NCI-H2227 (cell line): ENCODE measurements around the gene DENND5B.
"Not testable (repeated sequence)": the region's sequence is repeated elsewhere in the genome, so short reads cannot be mapped to it uniquely, and the experiment has no call there.

Experiments
- DNase-seq: peaks from one replicate; lab custom pipeline; 2025; ENCODE audit not compliant: unreplicated experiment; lab: John Stamatoyannopoulos, UW

DENND5B gene

DNA sequence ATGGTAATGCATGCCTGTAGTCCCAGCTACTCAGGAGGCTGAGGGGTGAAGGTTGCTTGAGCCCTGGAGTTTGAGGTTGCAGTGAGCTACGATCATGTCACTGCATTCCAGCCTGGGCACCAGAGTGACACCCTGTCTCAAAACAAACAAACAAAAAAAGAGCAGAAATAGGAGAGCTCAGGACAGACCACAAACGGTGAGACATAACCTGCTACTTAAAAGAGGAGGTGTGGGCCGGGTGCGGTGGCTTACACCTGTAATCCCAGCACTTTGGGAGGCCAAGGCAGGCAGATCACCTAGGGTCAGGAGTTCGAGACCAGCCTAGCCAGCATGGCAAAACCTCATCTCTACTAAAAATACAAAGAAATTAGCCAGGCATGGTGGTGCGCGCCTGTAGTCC, 115.3 kb downstream of the DENND5B start:
- not testable (repeated sequence) for DNase-seq

GRCh38 chr12:31474751-31475150, 116.2 kb downstream of the DENND5B start:
- no peak for DNase-seq

DNA sequence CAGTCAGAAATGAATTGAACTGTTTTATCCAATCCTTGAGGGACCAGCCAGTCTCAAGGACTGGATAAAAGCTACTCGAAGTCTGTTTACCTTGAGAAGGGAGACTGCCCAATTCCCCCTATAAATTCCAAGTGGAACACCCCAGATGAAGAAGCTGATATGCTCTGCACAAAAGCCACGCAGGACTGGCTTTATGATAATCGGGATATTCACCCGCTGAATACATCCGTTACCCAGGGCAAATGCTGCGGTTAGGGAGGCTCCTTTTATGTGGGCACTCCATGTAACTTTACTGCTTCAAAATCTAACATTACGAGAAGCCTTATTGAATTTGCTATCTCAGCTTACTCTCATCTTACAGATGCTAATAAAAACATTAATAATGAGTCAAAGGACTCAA, 119.1 kb downstream of the DENND5B start:
- DNase-seq: no peak

DNA sequence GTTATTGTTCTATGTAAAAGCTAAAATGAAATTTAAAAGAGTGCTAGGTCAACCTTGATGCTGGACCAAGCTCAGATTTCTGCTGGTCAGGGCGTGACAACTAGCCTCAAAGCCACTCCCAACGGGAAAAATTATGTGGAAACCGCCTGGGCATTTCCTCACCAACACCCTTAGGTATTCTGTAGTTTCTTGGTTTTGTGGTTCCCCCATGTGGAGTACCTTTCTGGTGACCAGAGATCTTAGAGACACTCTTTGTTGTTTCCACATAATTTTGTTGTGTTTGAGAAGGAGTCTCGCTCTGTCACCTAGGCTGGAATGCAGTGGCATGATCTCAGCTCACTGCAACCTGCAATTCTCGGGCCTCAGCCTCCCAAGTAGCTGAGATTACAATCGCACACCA, 119.9 kb downstream of the DENND5B start:
- DNase-seq: no peak

DNA sequence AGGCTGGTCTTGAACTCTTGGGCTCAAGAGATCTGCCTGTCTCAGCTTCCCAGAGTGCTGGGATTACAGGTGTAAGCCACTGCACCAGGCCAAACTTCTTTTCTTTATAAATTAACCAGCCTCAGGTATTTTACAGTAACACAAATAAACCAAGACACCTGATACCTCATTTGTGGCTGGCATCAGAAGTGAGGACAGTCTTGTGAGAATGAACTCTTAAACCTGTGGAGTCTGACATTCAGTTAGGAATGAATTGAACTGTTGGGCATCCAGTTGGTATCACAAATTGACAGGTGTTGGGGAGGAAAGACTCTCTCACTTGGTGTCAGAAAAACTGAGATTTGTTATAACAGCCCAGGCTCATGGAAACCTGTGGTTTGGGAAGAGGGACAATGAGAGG, 120.5 kb downstream of the DENND5B start:
- DNase-seq: no peak

GRCh38 chr12:31466768-31467167, 124.2 kb downstream of the DENND5B start:
- DNase-seq: no peak

DNA sequence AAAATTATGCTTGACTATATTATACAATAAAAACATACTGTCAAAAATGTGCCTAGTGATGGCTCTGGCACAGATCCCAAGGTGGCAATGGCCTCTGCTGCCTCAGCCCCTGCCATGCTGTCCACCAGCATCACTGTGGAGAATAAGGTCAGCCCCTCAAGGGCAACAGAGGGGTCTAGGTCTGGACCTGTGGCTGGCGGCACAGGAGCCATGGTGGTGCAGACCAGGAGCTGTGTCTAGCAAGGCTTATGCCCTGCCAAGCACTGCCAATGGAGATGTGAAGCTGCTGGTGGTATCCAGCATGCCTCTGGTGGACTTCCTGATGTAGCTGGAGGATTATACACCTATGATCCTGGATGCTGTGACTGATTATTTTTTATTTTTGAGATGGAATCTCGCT, 125.9 kb downstream of the DENND5B start:
- DNase-seq: no peak

GRCh38 chr12:31460024-31460423, 130.9 kb downstream of the DENND5B start:
- no peak for DNase-seq

GRCh38 chr12:31456562-31456961, 134.4 kb downstream of the DENND5B start:
- DNase-seq: no peak

- no peak for DNase-seq
These were observed 146.2 kb downstream of the DENND5B start for GRCh38 chr12:31444736-31445135.

DNA sequence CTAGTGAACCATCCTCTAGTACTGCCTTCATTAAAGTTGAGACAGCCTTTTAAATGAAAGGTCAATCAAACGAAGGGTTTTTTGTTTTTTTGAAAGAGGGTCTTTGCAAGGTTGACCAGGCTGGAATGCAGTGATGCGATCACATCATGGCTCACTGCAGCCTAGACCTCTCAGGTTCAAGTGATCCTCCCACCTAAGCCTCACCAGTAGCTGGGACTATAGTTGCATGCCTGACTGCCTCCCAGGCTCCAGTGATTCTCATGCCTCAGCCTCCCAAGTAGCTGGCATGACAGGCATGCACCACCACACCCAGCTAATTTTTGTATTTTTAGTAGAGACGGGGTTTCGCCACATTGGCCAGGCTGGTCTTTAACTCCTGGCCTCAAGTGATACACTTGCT, 150.3 kb downstream of the DENND5B start:
- DNase-seq: no peak

DNA sequence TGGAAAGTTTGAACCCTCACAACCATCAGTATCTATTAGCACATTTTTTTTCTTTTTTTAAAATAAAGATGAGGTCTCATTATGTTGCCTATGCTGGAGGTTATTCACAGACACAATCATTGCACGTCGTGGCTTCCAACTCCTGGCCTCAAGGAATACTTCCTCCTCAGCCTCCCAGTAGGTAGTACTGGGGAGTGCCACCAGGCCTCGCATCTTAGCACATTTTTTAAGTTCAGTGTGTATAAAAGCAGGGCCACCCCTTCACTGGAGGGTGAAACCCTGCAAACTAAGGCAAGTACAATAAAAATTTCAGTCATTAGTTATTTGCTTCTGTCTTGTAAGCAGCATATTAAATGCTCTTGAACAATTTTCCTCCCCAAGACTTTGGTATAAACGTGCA, 150.8 kb downstream of the DENND5B start:
- no peak for DNase-seq

DNA sequence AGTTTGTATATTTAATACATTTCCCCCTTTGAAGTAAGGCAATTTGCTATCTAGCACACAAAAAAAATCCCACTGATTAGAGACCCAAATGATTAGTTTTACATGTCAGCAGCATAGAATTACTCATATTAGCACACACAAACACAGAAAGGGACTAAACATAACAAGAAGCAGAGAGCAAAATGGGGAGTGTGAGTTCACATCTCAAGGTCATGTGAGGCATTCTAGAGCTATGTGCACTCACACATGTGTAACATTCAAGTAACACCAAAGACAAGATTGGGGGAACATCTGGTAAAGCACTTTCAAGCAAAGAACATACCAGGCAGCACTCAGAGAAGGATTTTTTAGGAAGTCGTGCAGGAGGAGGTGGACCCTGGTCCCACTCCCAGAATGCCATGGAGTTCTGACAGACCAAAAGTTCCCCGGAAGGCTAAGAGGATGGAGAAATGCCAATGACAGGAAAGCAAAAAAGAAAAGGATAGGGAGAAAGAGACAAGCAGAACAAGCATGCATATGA, 159.2 kb downstream of the DENND5B start:
- no peak for DNase-seq

GRCh38 chr12:31423405-31423804, 167.5 kb downstream of the DENND5B start:
- no peak for DNase-seq

GRCh38 chr12:31412292-31412801, 178.6 kb downstream of the DENND5B start:
- DNase-seq: no peak

GRCh38 chr12:31408763-31409162, 182.2 kb downstream of the DENND5B start:
- DNase-seq: no peak

DNA sequence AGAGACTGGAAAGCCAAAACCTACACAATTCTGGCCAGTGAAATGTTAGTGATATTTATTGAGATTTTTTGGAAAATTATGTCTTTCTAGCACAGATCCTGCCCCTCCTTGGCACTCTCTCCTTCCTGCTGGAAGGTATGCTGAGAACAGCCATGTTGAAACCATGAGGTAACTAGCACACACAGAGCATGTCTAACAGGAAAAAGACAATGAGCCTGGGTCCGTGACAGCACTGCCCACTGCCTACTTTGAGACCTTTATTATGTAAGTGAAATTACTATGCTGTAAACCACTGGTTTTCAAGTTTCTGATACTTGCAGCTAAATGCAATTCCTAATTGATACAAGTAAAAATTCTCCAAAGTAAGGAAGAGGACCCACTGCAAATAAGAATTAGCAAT, 183.4 kb downstream of the DENND5B start:
- no peak for DNase-seq

DNA sequence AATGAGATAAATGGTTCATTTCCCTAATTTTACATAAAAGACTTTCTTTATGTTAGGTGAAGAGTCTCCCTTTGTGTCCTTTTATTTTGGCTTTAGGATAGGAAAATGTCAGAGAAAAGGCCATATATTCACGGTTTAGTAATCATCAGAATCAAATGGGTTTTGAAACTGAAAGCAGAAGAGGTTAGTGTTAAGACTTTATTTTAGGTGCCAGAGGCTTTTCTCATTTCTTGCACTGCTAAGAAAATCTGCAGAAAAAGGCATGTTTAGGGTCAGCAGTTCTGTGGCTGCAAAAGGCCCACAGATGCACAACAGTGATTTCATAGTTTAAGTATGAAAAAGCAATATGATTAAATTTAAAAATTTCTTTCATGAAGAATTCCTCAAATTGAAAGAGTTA, 184.6 kb downstream of the DENND5B start:
- no peak for DNase-seq

DNA sequence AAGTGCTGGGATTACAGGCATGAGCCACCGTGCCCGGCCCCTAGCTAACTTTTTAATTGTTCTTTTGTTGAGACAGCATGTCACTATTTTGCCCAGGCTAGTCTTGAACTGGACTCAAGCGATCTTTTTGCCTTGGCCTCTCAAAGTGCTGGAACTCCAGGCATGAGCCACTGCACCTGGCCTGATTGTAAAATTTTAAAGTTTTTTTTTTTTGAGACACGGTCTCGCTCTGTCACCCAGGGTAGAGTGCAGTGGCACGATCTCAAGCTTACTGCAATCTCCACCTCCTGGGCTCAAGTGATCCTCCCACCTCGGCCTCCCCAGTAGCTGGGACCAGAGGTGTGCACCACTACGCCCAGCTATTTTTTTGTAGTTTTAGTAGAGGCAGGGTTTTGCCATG, 185.9 kb downstream of the DENND5B start:
- no peak for DNase-seq

DNA sequence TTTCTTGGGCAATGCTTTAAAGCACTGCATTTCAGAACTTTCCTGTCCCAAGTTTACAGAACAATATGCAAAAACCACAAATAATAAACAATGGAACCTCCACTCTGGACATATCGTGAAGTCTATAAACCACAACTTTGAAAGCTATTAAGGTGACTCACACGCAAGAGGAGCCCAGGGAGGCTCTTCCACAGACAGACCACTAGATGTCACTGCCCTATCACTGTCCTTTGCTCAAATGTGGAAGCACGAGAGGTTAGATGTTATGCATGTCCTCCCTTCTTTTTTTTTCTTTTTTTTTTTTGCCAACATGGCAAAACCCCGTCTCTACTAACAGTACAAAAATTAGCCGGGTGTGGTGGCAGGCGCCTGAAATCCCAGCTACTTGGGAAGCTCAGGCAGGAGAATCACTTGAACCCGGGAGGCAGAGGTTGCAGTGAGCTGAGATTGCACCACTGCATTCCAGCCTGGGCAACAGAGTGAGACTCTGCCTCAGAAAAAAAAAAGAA, 187.8 kb downstream of the DENND5B start:
- peak; percentile 65 for DNase-seq

- DNase-seq: no peak
These were observed 197.9 kb downstream of the DENND5B start for GRCh38 chr12:31393004-31393550.

GRCh38 chr12:31390991-31391390, 199.9 kb downstream of the DENND5B start:
- DNase-seq: no peak

- DNase-seq: no peak
These were observed 202.2 kb downstream of the DENND5B start for GRCh38 chr12:31388713-31389112.
